Hepatocyte (in vitro differentiated cells): ENCODE results near the gene ITGB4.

Experiments
- CTCF ChIP-seq: fragments of 200-600 bp; sonication (generic); IDR thresholded peaks from 2 replicates; pipeline ENCODE4 v1.5.1; 2016; ENCODE audit warnings: antibody characterized with exemption, mild to moderate bottlenecking; ENCODE audit not compliant: poor library complexity
- EZH2 ChIP-seq: fragments of 200-600 bp; sonication (generic); IDR thresholded peaks from 2 replicates; pipeline ENCODE4 v1.6.1; 2016; ENCODE audit warnings: antibody characterized with exemption, mild to moderate bottlenecking, borderline replicate concordance
- EZH2phosphoT487 ChIP-seq: fragments of 200-600 bp; sonication (generic); IDR thresholded peaks from one replicate; pipeline ENCODE4 v1.6.1; 2018; ENCODE audit warnings: antibody characterized with exemption, mild to moderate bottlenecking, low read depth, moderate library complexity; ENCODE audit not compliant: unreplicated experiment, severe bottlenecking

- TF ChIP-seq CTCF: no peak
- no peak for TF ChIP-seq EZH2
- TF ChIP-seq EZH2phosphoT487: no peak
Observed at GRCh38 chr17:75806822-75807500, 85.7 kb downstream of the ITGB4 start.
